Heart left ventricle (tissue), 13 donors: ENCODE measurements around the gene TRA2B.

Source experiments
- CTCF ChIP-seq, 12 donors: fragments of 200-600 bp; sonication (generic) in 4 of 12; IDR thresholded peaks; one replicate each; pipeline versions ENCODE4 v1.5.0 to v1.8.0; 2018 to 2022; ENCODE audit warnings: antibody characterized with exemption in 12 of 12, mild to moderate bottlenecking in 5 of 12
- POLR2A ChIP-seq, 2 donors: fragments of 450-650 bp; IDR thresholded peaks; one replicate each; pipeline ENCODE4 v1.6.1; 2017; ENCODE audit warnings: antibody characterized with exemption in 2 of 2, mild to moderate bottlenecking in 2 of 2, moderate library complexity in 2 of 2
- donor health status: ischemic (EF 13 %, LVEDD 7.1; RV severe dilation, severe dysfunction).
- donor health status: DM: no; HTN: yes; CAD: no.
- donor health status: DM: no; HTN: no; CAD: no.
- donor health status: ischemic (EF 25% LVEDD 6.9; RV normal size, moderate dysfunction).
- donor health status: ischemic (EF 25% LVEDD 5.7; RV mildly dilated, moderate dysfunction).
- donor health status: ischemic (EF 35%, LVEDD 5.7; RV mildly dilated, moderate dysfunction).
- donor health status: nonischemic (EF 11% LVEDD 7.7; RV severe dilation, severe dysfunction).
- donor health status: DM: yes; HTN: yes; CAD: no.
- donor health status: PGD.
- donor health status: ischemic (EF 29% LVEDD 5.4; RV normal size, mild dysfunction).
- donor health status: nonischemic (EF 23%, LVEDD 6.1; RV moderate dilation, normal function).

- no peak for TF ChIP-seq CTCF (IDR thresholded peaks at IDR 0.05)
- no peak for TF ChIP-seq POLR2A (IDR thresholded peaks at IDR 0.05)
Measured at GRCh38 chr3:185968168-185968567, 30.4 kb upstream of the TRA2B start.
